NCI-H1092 (cell line): ENCODE data around the gene GNG7.
"Not testable (repeated sequence)": the region's sequence is repeated elsewhere in the genome, so short reads cannot be mapped to it uniquely, and the experiment has no call there.

ENCODE experiments used
- DNase-seq: peaks from one replicate; lab custom pipeline; 2025; lab: John Stamatoyannopoulos, UW

The GNG7 gene

GRCh38 chr19:2507109-2507508, 195.4 kb downstream of the GNG7 start:
- DNase-seq: peak; percentile 64

GRCh38 chr19:2506656-2507055, 195.8 kb downstream of the GNG7 start:
- DNase-seq: not testable (repeated sequence)

- no peak for DNase-seq
Observed at GRCh38 chr19:2503521-2504109, 198.9 kb downstream of the GNG7 start.

- DNase-seq: no peak
Observed at GRCh38 chr19:2500841-2501261, 201.6 kb downstream of the GNG7 start.

GRCh38 chr19:2500156-2500555, 202.3 kb downstream of the GNG7 start:
- DNase-seq: no peak

GRCh38 chr19:2497186-2497585, 205.3 kb downstream of the GNG7 start:
- no peak for DNase-seq

- no peak for DNase-seq
Observed at GRCh38 chr19:2495651-2496316, 206.7 kb downstream of the GNG7 start.

- no peak for DNase-seq
Observed at GRCh38 chr19:2495130-2495641, 207.3 kb downstream of the GNG7 start.

GRCh38 chr19:2494447-2495129, 207.9 kb downstream of the GNG7 start:
- DNase-seq: no peak

GRCh38 chr19:2494084-2494446, 208.4 kb downstream of the GNG7 start:
- DNase-seq: no peak

- not testable (repeated sequence) for DNase-seq
Observed at GRCh38 chr19:2493448-2493847, 209.0 kb downstream of the GNG7 start.

GRCh38 chr19:2492870-2493269, 209.6 kb downstream of the GNG7 start:
- DNase-seq: no peak

GRCh38 chr19:2491130-2491801, 211.2 kb downstream of the GNG7 start:
- peak; percentile 70 for DNase-seq

- no peak for DNase-seq
Observed at GRCh38 chr19:2490659-2491058, 211.8 kb downstream of the GNG7 start.

GRCh38 chr19:2488942-2489731, 213.4 kb downstream of the GNG7 start:
- DNase-seq: no peak

- no peak for DNase-seq
Observed at GRCh38 chr19:2488405-2488941, 214.0 kb downstream of the GNG7 start.

GRCh38 chr19:2487842-2488241, 214.7 kb downstream of the GNG7 start:
- DNase-seq: no peak

- no peak for DNase-seq
Observed at GRCh38 chr19:2487090-2487489, 215.4 kb downstream of the GNG7 start.

- DNase-seq: no peak
Observed at GRCh38 chr19:2485428-2485827, 217.1 kb downstream of the GNG7 start.

- DNase-seq: no peak
Observed at GRCh38 chr19:2484178-2484937, 218.1 kb downstream of the GNG7 start.
